RWPE2 (cell line): ENCODE data around the gene PAN3.
"Not testable (repeated sequence)": the region's sequence is repeated elsewhere in the genome, so short reads cannot be mapped to it uniquely, and the experiment has no call there.

ENCODE experiments used
- ATAC-seq: fragments of 200-7000 bp; cut with Tn5 transposase; 3 replicates; pipeline ENCODE4 v1.9.1; 2021; ENCODE audit warnings: low read depth
- DNase-seq: peaks from one replicate; pipeline ENCODE4 v3.0.0-alpha.2; 2020; ENCODE audit warnings: low spot score
- H3K27ac ChIP-seq: fragments of 450-650 bp; 2 replicates; pipeline ENCODE4 v1.5.1; 2017; ENCODE audit warnings: mild to moderate bottlenecking; ENCODE audit not compliant: poor library complexity, severe bottlenecking
- H3K27me3 ChIP-seq: fragments of 250-450 bp; sonication (Bioruptor Pico); 2 replicates; pipeline ENCODE4 v1.5.1; 2021; ENCODE audit warnings: mild to moderate bottlenecking, moderate library complexity; ENCODE audit not compliant: insufficient read depth, poor library complexity, severe bottlenecking
- H3K36me3 ChIP-seq: fragments of 250-450 bp; sonication (Bioruptor Pico); 2 replicates; pipeline ENCODE4 v1.5.1; 2020; ENCODE audit warnings: low read depth, mild to moderate bottlenecking, moderate library complexity
- H3K4me1 ChIP-seq: fragments of 250-450 bp; sonication (Bioruptor Pico); 2 replicates; pipeline ENCODE4 v1.5.1; 2021; ENCODE audit warnings: mild to moderate bottlenecking, moderate library complexity; ENCODE audit not compliant: insufficient read depth, poor library complexity, severe bottlenecking
- H3K4me3 ChIP-seq: fragments of 250-450 bp; sonication (Bioruptor Pico); 2 replicates; pipeline ENCODE4 v1.5.1; 2021; ENCODE audit warnings: mild to moderate bottlenecking, moderate library complexity; ENCODE audit not compliant: severe bottlenecking
- H3K9me3 ChIP-seq: fragments of 250-450 bp; sonication (Bioruptor Pico); 2 replicates; pipeline ENCODE4 v1.5.1; 2021; ENCODE audit warnings: mild to moderate bottlenecking, moderate library complexity; ENCODE audit not compliant: severe bottlenecking
- TF ChIP-seq, protein P1 (sequence below): fragments of 450-650 bp; IDR thresholded peaks from one replicate; pipeline ENCODE4 v1.5.1; 2017; ENCODE audit warnings: mild to moderate bottlenecking, moderate library complexity; ENCODE audit not compliant: poor library complexity, severe bottlenecking

The PAN3 gene

GRCh38 chr13:28137596-28137995 lies 749 bp upstream of the PAN3 start:
- peak overlapping the region; percentile 94 for H3K4me3 ChIP-seq
- peak overlapping the region; percentile 93 for H3K27ac ChIP-seq
- ATAC-seq = no peak
- peaks cover 11% of the 10 kb centered on the region for H3K4me1 ChIP-seq
- no peaks in the 10 kb centered on the region for H3K36me3 ChIP-seq
- TF ChIP-seq, protein P1, sequence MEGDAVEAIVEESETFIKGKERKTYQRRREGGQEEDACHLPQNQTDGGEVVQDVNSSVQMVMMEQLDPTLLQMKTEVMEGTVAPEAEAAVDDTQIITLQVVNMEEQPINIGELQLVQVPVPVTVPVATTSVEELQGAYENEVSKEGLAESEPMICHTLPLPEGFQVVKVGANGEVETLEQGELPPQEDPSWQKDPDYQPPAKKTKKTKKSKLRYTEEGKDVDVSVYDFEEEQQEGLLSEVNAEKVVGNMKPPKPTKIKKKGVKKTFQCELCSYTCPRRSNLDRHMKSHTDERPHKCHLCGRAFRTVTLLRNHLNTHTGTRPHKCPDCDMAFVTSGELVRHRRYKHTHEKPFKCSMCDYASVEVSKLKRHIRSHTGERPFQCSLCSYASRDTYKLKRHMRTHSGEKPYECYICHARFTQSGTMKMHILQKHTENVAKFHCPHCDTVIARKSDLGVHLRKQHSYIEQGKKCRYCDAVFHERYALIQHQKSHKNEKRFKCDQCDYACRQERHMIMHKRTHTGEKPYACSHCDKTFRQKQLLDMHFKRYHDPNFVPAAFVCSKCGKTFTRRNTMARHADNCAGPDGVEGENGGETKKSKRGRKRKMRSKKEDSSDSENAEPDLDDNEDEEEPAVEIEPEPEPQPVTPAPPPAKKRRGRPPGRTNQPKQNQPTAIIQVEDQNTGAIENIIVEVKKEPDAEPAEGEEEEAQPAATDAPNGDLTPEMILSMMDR = no peak
- DNase-seq = no peak
- H3K27me3 ChIP-seq = no peaks in the 10 kb centered on the region
- H3K9me3 ChIP-seq = no peaks in the 10 kb centered on the region

- TF ChIP-seq, protein P1 = no peak
- no peaks in the 10 kb centered on the region for H3K36me3 ChIP-seq
- ATAC-seq (peak; percentile 69), DNase-seq (peak; percentile 74)
- peak overlapping the region; percentile 94 for H3K4me3 ChIP-seq
- peak overlapping the region; percentile 93 for H3K27ac ChIP-seq
- H3K9me3 ChIP-seq = no peaks in the 10 kb centered on the region
- H3K4me1 ChIP-seq = peaks cover 11% of the 10 kb centered on the region
- no peaks in the 10 kb centered on the region for H3K27me3 ChIP-seq
These were observed 568 bp downstream of the PAN3 start for GRCh38 chr13:28138756-28139470.

DNA sequence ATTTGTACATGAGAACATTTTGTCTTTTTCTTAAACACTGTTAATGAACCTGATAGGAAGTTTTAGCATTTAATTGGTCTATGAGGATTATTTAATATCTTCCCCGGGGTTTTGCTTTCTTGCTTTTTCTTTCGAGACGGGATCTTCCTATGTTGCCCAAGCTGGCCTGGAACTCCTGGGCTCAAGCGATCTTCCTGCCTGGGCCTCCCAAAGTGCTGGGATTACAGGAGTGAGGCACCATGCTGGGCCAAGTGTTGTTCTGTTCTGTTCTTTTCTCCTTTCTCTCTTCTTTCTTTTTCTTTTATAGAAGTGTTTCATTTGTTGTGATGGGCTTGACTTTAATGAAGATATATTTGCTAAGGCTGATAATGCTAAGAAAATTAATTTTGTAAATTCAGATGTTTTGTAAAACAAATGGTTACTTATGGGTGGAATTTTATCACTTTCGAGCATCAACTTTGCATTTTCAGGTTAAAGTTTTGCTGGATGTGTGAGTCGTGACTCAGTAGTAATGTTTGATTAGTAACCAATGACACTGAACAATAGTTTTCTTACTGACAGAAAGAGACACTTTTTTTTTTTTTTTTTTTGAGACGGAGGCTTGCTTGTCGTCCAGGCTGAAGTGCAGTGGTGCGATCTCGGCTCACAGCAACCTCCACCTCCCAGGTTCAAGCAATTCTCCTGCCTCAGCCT lies 2.2 kb downstream of the PAN3 start:
- H3K27ac ChIP-seq = peak overlapping the region; percentile 93
- no peak overlapping the region for H3K4me3 ChIP-seq
- TF ChIP-seq, protein P1 = no peak

DNA sequence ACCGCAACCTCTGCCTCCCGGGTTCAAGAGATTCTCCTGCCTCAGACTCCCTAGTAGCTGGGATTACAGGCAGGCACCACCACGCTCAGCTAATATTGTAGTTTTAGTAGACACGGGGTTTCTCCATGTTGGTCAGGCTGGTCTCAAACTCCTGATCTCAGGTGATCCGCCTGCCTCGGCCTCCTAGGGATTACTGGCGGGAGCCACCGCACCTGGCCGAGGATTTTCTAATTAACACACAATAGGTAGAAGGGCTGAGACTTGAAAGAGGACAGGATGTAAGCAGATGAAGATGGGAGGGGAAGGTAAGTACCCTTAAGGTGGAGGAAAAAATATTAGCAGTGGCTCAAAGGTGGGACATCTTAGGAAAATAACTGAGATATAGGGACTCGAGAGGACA lies 3.2 kb downstream of the PAN3 start:
- not testable (repeated sequence) for DNase-seq, H3K4me3 ChIP-seq, ATAC-seq, H3K36me3 ChIP-seq, H3K9me3 ChIP-seq, H3K27me3 ChIP-seq, H3K27ac ChIP-seq
- H3K4me1 ChIP-seq = peaks cover 11% of the 10 kb centered on the region

More for the DNA sequence above, 2.2 kb downstream of the PAN3 start:
- Histone ChIP-seq H3K36me3 (no peaks in the 10 kb centered on the region), H3K27me3 (no peaks in the 10 kb centered on the region), H3K9me3 (no peaks in the 10 kb centered on the region), H3K4me1 (peaks cover 11% of the 10 kb centered on the region)
- no peak for ATAC-seq
- no peak for DNase-seq

- TF ChIP-seq, protein P1 = no peak
- DNase-seq (no peak), ATAC-seq (no peak)
- H3K27me3 ChIP-seq = no peaks in the 10 kb centered on the region
- no peaks in the 10 kb centered on the region for H3K9me3 ChIP-seq
- H3K4me1 ChIP-seq = peaks cover 7% of the 10 kb centered on the region
- H3K27ac ChIP-seq = no peak overlapping the region
- no peaks in the 10 kb centered on the region for H3K36me3 ChIP-seq
- no peak overlapping the region for H3K4me3 ChIP-seq
These were observed 6.7 kb downstream of the PAN3 start for GRCh38 chr13:28145049-28145448.
